Esophagus muscularis mucosa (tissue), 4 donors: Measurements from ENCODE around the gene ZNF641. TPM values are rescaled to one million over a fixed set of nuclear protein-coding genes. Genes with fewer than 3 reads are reported as not detected.

Source experiments
- DNase-seq: peaks from one replicate; pipeline ENCODE4 v3.0.0-alpha.2; 2017; ENCODE audit errors: extremely low spot score
- H3K27ac ChIP-seq, 4 donors: fragments of 200-600 bp; sonication (generic); replicated peaks in 1 of 4; 1 replicate in 3 of 4; 2 replicates in 1 of 4; pipeline ENCODE4 v1.5.1; 2016 to 2019; ENCODE audit warnings: mild to moderate bottlenecking in 1 of 4
- H3K27me3 ChIP-seq, 4 donors: fragments of 200-600 bp; sonication (generic); one replicate each; pipeline versions ENCODE4 v1.5.1 to v1.6.0; 2016 to 2019
- H3K36me3 ChIP-seq, 4 donors: fragments of 200-600 bp; sonication (generic); one replicate each; pipeline ENCODE4 v1.5.1; 2016 to 2019
- H3K4me1 ChIP-seq, 4 donors: fragments of 200-600 bp; sonication (generic); one replicate each; pipeline ENCODE4 v1.5.1; 2016 to 2019
- H3K4me3 ChIP-seq, 4 donors: fragments of 200-600 bp; sonication (generic); 1 replicate in 2 of 4; 2 replicates in 2 of 4; pipeline ENCODE4 v1.5.1; 2016 to 2019; ENCODE audit warnings: mild to moderate bottlenecking in 4 of 4, moderate library complexity in 1 of 4
- H3K9me3 ChIP-seq, 4 donors: fragments of 200-600 bp; sonication (generic); 1 replicate in 3 of 4; 2 replicates in 1 of 4; pipeline ENCODE4 v1.5.1; 2016 to 2019
- CTCF ChIP-seq, 3 experiments: fragments of 200-600 bp in 2 of 3; fragments of 450-650 bp in 1 of 3; sonication (generic) in 2 of 3; IDR thresholded peaks; one replicate each; pipeline ENCODE4 v1.5.1; 2017 to 2019; ENCODE audit warnings: antibody characterized with exemption in 3 of 3, mild to moderate bottlenecking in 2 of 3, moderate library complexity in 1 of 3
- EP300 ChIP-seq: sonication (generic); formaldehyde crosslinking; IDR thresholded peaks from one replicate; pipeline ENCODE4 v1.6.1; 2017; ENCODE audit warnings: antibody characterized with exemption
- POLR2A ChIP-seq: fragments of 450-650 bp; IDR thresholded peaks from one replicate; pipeline ENCODE4 v1.6.1; 2017; ENCODE audit warnings: antibody characterized with exemption, moderate library complexity, mild to moderate bottlenecking, low read depth
- POLR2AphosphoS5 ChIP-seq, 2 donors: sonication (generic); formaldehyde crosslinking; IDR thresholded peaks; one replicate each; pipeline ENCODE4 v1.6.1; 2017; ENCODE audit warnings: antibody characterized with exemption in 2 of 2
- WGBS: methylation state at CpG from one replicate; pipeline ENCODE4 v1.1.5; 2018; 5-methylcytosine and 5-hydroxymethylcytosine counted together
- intact Hi-C: fragments of 100-400 bp; cut with DNase I; formaldehyde crosslinking; loops from one replicate; pipeline ENCODE4 v1.15.1; 2023
- total RNA-seq, 4 donors: library from RNA; depleted of rRNA; stranded (reverse); fragments of >200 nt; gene quantifications; one replicate each; pipeline versions ENCODE4 v1.1.0 to v1.2.1, GENCODE V29; 2016

The ZNF641 gene
- total RNA-seq, 4 donors from 2014 or later = 23.0 to 33.2 (median 29.6) TPM

- DNase-seq = no peak
- Histone ChIP-seq H3K4me3 (no peak overlapping the region), H3K27me3 (peaks cover 0 to 21% (median 0%) of the 10 kb centered on the region in 4 donors), H3K36me3 (no peaks in the 10 kb centered on the region), H3K27ac (no peak overlapping the region), H3K4me1 (no peaks in the 10 kb centered on the region), H3K9me3 (no peaks in the 10 kb centered on the region)
- WGBS = 87% methylated on average over 35 of the region's 55 CpGs
- no peak for TF ChIP-seq POLR2A
- TF ChIP-seq CTCF (IDR thresholded peaks at IDR 0.05) = no peak
- intact Hi-C loops = no loop called here
Observed at GRCh38 chr12:48329199-48329939, 21.4 kb downstream of the ZNF641 start.

- intact Hi-C loops = no loop called here
- Histone ChIP-seq H3K4me3 (no peak overlapping the region), H3K9me3 (peaks cover 0 to 10% (median 3%) of the 10 kb centered on the region in 4 donors), H3K27ac (no peak overlapping the region), H3K36me3 (no peaks in the 10 kb centered on the region), H3K4me1 (no peaks in the 10 kb centered on the region), H3K27me3 (no peaks in the 10 kb centered on the region)
- DNase-seq = no peak
- no peak for TF ChIP-seq POLR2AphosphoS5 (IDR thresholded peaks at IDR 0.05)
- 88% methylated on average over 2 of the region's 2 CpGs for WGBS
Observed at GRCh38 chr12:48316491-48316890, 34.2 kb downstream of the ZNF641 start.

GRCh38 chr12:48311313-48311712 is 39.4 kb downstream of the ZNF641 start:
- intact Hi-C loops = no loop called here
- 53% methylated on average over 3 of the region's 3 CpGs for WGBS
- Histone ChIP-seq H3K4me3 (no peak overlapping the region), H3K27ac (no peak overlapping the region), H3K9me3 (peaks cover 0 to 7% (median 1%) of the 10 kb centered on the region in 4 donors), H3K4me1 (no peaks in the 10 kb centered on the region), H3K36me3 (no peaks in the 10 kb centered on the region), H3K27me3 (no peaks in the 10 kb centered on the region)
- no peak for DNase-seq
- TF ChIP-seq POLR2A = no peak
- no peak for TF ChIP-seq CTCF (IDR thresholded peaks at IDR 0.05)
- no peak for TF ChIP-seq POLR2AphosphoS5 (IDR thresholded peaks at IDR 0.05)
- TF ChIP-seq EP300 = no peak

GRCh38 chr12:48307269-48307668 is 43.5 kb downstream of the ZNF641 start:
- no peak overlapping the region for H3K27ac ChIP-seq
- 94% methylated on average over 13 of the region's 13 CpGs for WGBS

GRCh38 chr12:48305190-48305589 is 45.5 kb downstream of the ZNF641 start:
- TF ChIP-seq POLR2A = no peak
- TF ChIP-seq POLR2AphosphoS5 (IDR thresholded peaks at IDR 0.05) = no peak
- TF ChIP-seq EP300 = no peak
- no peak for TF ChIP-seq CTCF (IDR thresholded peaks at IDR 0.05)
- no peaks in the 10 kb centered on the region for H3K4me1 ChIP-seq
- intact Hi-C loops = no loop called here

More at GRCh38 chr12:48307269-48307668, 43.5 kb downstream of the ZNF641 start:
- Histone ChIP-seq H3K36me3 (no peaks in the 10 kb centered on the region), H3K27me3 (no peaks in the 10 kb centered on the region), H3K4me1 (no peaks in the 10 kb centered on the region), H3K9me3 (no peaks in the 10 kb centered on the region), H3K4me3 (no peak overlapping the region)
- no peak for DNase-seq
- TF ChIP-seq CTCF (IDR thresholded peaks at IDR 0.05) (no peak), POLR2A (no peak), POLR2AphosphoS5 (IDR thresholded peaks at IDR 0.05) (no peak), EP300 (no peak)
- intact Hi-C loops = no loop called here

More at GRCh38 chr12:48305190-48305589, 45.5 kb downstream of the ZNF641 start:
- Histone ChIP-seq H3K27me3 (no peaks in the 10 kb centered on the region), H3K36me3 (no peaks in the 10 kb centered on the region), H3K4me3 (no peak overlapping the region), H3K9me3 (no peaks in the 10 kb centered on the region), H3K27ac (no peak overlapping the region)
- WGBS = 87% methylated on average over 2 of the region's 2 CpGs
- no peak for DNase-seq
